Activated CD4-positive, alpha-beta memory T cell treated with anti-CD3 and anti-CD28 coated beads, Interleukin-2, amount 10 ng/mL, durations not matched to agents 7 days and 5 days (primary cell): ENCODE measurements around the gene BCAT1. TPM values are rescaled to one million over a fixed set of nuclear protein-coding genes. Genes with fewer than 3 reads are reported as not detected.
"Not testable (repeated sequence)": the region's sequence is repeated elsewhere in the genome, so short reads cannot be mapped to it uniquely, and the experiment has no call there.

Source experiments
- CTCF ChIA-PET: fragments of 350-600 bp; sonication (Branson Sonifier 250); formaldehyde crosslinking; loops from one replicate; lab custom pipeline; 2021; ENCODE audit warnings: antibody characterized with exemption, inconsistent platforms; lab: Charles Lee
- POLR2A ChIA-PET: fragments of 350-600 bp; sonication (Branson Sonifier 250); formaldehyde crosslinking; loops from one replicate; lab custom pipeline; 2021; ENCODE audit warnings: antibody characterized with exemption; lab: Charles Lee
- DNase-seq: peaks from one replicate; pipeline ENCODE4 v3.0.0-alpha.2; 2020
- H3K27ac Mint-ChIP-seq: one replicate; pipeline ENCODE4 v1.8.0; 2021; ENCODE audit warnings: mild to moderate bottlenecking, mixed read lengths
- H3K27me3 Mint-ChIP-seq: one replicate; pipeline ENCODE4 v1.8.0; 2021; ENCODE audit warnings: mixed read lengths
- H3K36me3 Mint-ChIP-seq: one replicate; pipeline ENCODE4 v1.8.0; 2021; ENCODE audit warnings: low read depth, mixed read lengths
- H3K4me1 Mint-ChIP-seq: one replicate; pipeline ENCODE4 v1.8.0; 2021; ENCODE audit warnings: mixed read lengths
- H3K4me3 Mint-ChIP-seq: one replicate; pipeline ENCODE4 v1.8.0; 2021; ENCODE audit warnings: mild to moderate bottlenecking, mixed read lengths
- H3K9me3 Mint-ChIP-seq: one replicate; pipeline ENCODE4 v1.8.0; 2021; ENCODE audit warnings: mixed read lengths
- total RNA-seq, 2 experiments: library from RNA; stranded (reverse); gene quantifications; one replicate each; pipeline ENCODE4 v1.2.3, GENCODE V29; 2021

BCAT1 gene
- total RNA-seq, 2 experiments from 2014 or later: 22.8 to 24.8 TPM

GRCh38 chr12:24977711-24978110, 28.8 kb upstream of the BCAT1 start:
- no peaks in the 10 kb centered on the region for H3K36me3 Mint-ChIP-seq
- ChIA-PET CTCF (no interaction called here), POLR2A (no interaction called here)
- H3K9me3 Mint-ChIP-seq: no peaks in the 10 kb centered on the region
- no peaks in the 10 kb centered on the region for H3K4me1 Mint-ChIP-seq
- DNase-seq: no peak
- no peak overlapping the region for H3K4me3 Mint-ChIP-seq
- peaks cover 6% of the 10 kb centered on the region for H3K27me3 Mint-ChIP-seq
- no peak overlapping the region for H3K27ac Mint-ChIP-seq

- Mint-ChIP-seq H3K4me3 (no peak overlapping the region), H3K9me3 (no peaks in the 10 kb centered on the region), H3K4me1 (no peaks in the 10 kb centered on the region), H3K27ac (no peak overlapping the region), H3K36me3 (no peaks in the 10 kb centered on the region), H3K27me3 (peaks cover 6% of the 10 kb centered on the region)
- CTCF ChIA-PET: interaction anchor here (0.7 to 0.9 kb wide), 2 partner anchors 13 to 155 kb away, joined by 3 read pairs; no protein-coding TSS in a partner anchor
- POLR2A ChIA-PET: no interaction called here
- DNase-seq: no peak
These were observed 28.2 kb upstream of the BCAT1 start for GRCh38 chr12:24977060-24977459.

GRCh38 chr12:24975425-24975824, 26.5 kb upstream of the BCAT1 start:
- POLR2A ChIA-PET: no interaction called here
- no peak for DNase-seq
- Mint-ChIP-seq H3K36me3 (no peaks in the 10 kb centered on the region), H3K27me3 (peaks cover 6% of the 10 kb centered on the region), H3K4me3 (no peak overlapping the region), H3K9me3 (no peaks in the 10 kb centered on the region), H3K4me1 (no peaks in the 10 kb centered on the region), H3K27ac (no peak overlapping the region)
- CTCF ChIA-PET: no interaction called here

- no peaks in the 10 kb centered on the region for H3K9me3 Mint-ChIP-seq
- H3K4me3 Mint-ChIP-seq: no peak overlapping the region
These were observed 25.3 kb upstream of the BCAT1 start for GRCh38 chr12:24974216-24974615.

GRCh38 chr12:24972078-24972477, 23.2 kb upstream of the BCAT1 start:
- Mint-ChIP-seq H3K4me3 (no peak overlapping the region), H3K27me3 (peaks cover 5% of the 10 kb centered on the region), H3K27ac (no peak overlapping the region), H3K36me3 (no peaks in the 10 kb centered on the region), H3K4me1 (no peaks in the 10 kb centered on the region), H3K9me3 (no peaks in the 10 kb centered on the region)
- DNase-seq: no peak
- POLR2A ChIA-PET: no interaction called here
- CTCF ChIA-PET: no interaction called here

More at GRCh38 chr12:24974216-24974615, 25.3 kb upstream of the BCAT1 start:
- CTCF ChIA-PET: interaction anchor here (1.2 kb wide), 1 partner anchor 19 kb away, joined by 3 read pairs; no protein-coding TSS in a partner anchor
- no peak overlapping the region for H3K27ac Mint-ChIP-seq
- no peak for DNase-seq
- no peaks in the 10 kb centered on the region for H3K4me1 Mint-ChIP-seq
- no peaks in the 10 kb centered on the region for H3K36me3 Mint-ChIP-seq
- POLR2A ChIA-PET: no interaction called here
- peaks cover 6% of the 10 kb centered on the region for H3K27me3 Mint-ChIP-seq

GRCh38 chr12:24970177-24970576, 21.3 kb upstream of the BCAT1 start:
- DNase-seq: no peak
- POLR2A ChIA-PET: no interaction called here

GRCh38 chr12:24966951-24967564, 18.2 kb upstream of the BCAT1 start:
- no peak for DNase-seq
- Mint-ChIP-seq H3K27me3 (peaks cover 3% of the 10 kb centered on the region), H3K36me3 (no peaks in the 10 kb centered on the region), H3K27ac (no peak overlapping the region), H3K4me3 (no peak overlapping the region), H3K4me1 (no peaks in the 10 kb centered on the region), H3K9me3 (peaks cover 3% of the 10 kb centered on the region)
- ChIA-PET CTCF (no interaction called here), POLR2A (no interaction called here)

More at GRCh38 chr12:24970177-24970576, 21.3 kb upstream of the BCAT1 start:
- CTCF ChIA-PET: no interaction called here
- Mint-ChIP-seq H3K4me3 (no peak overlapping the region), H3K4me1 (no peaks in the 10 kb centered on the region), H3K27ac (no peak overlapping the region), H3K36me3 (no peaks in the 10 kb centered on the region), H3K27me3 (peaks cover 1% of the 10 kb centered on the region), H3K9me3 (no peaks in the 10 kb centered on the region)

- CTCF ChIA-PET: interaction anchor here (0.8 kb wide), 1 partner anchor 191 kb away, joined by 3 read pairs; no protein-coding TSS in a partner anchor
- POLR2A ChIA-PET: no interaction called here
These were observed 15.4 kb upstream of the BCAT1 start for GRCh38 chr12:24964342-24964741.

GRCh38 chr12:24960222-24960855, 11.4 kb upstream of the BCAT1 start:
- H3K4me1 Mint-ChIP-seq: peaks cover 10% of the 10 kb centered on the region
- H3K36me3 Mint-ChIP-seq: no peaks in the 10 kb centered on the region
- DNase-seq: peak; percentile 52
- H3K9me3 Mint-ChIP-seq: peaks cover 3% of the 10 kb centered on the region
- H3K4me3 Mint-ChIP-seq: no peak overlapping the region
- H3K27me3 Mint-ChIP-seq: peaks cover 3% of the 10 kb centered on the region
- CTCF ChIA-PET: interaction anchor here (0.7 to 1.1 kb wide), 4 partner anchors 31 to 195 kb away, joined by 3 to 4 read pairs (median 3); no protein-coding TSS in a partner anchor
- POLR2A ChIA-PET: no interaction called here
- H3K27ac Mint-ChIP-seq: no peak overlapping the region

More at GRCh38 chr12:24964342-24964741, 15.4 kb upstream of the BCAT1 start:
- Mint-ChIP-seq H3K36me3 (no peaks in the 10 kb centered on the region), H3K4me1 (peaks cover 10% of the 10 kb centered on the region), H3K4me3 (no peak overlapping the region), H3K27me3 (peaks cover 3% of the 10 kb centered on the region), H3K27ac (no peak overlapping the region), H3K9me3 (peaks cover 3% of the 10 kb centered on the region)
- no peak for DNase-seq

- CTCF ChIA-PET: interaction anchor here (1.1 kb wide), 1 partner anchor 175 kb away, joined by 3 read pairs; no protein-coding TSS in a partner anchor
- DNase-seq, H3K9me3 Mint-ChIP-seq, H3K4me1 Mint-ChIP-seq, H3K36me3 Mint-ChIP-seq, POLR2A ChIA-PET, H3K27ac Mint-ChIP-seq, H3K4me3 Mint-ChIP-seq: not testable (repeated sequence)
- H3K27me3 Mint-ChIP-seq: peaks cover 14% of the 10 kb centered on the region
These were observed 7.5 kb upstream of the BCAT1 start for GRCh38 chr12:24956351-24956750.

- Mint-ChIP-seq H3K4me1 (peaks cover 10% of the 10 kb centered on the region), H3K4me3 (no peak overlapping the region)
- POLR2A ChIA-PET: no interaction called here
These were observed 7.0 kb upstream of the BCAT1 start for GRCh38 chr12:24955853-24956252.

GRCh38 chr12:24955389-24955788, 6.5 kb upstream of the BCAT1 start:
- H3K4me1 Mint-ChIP-seq: peaks cover 8% of the 10 kb centered on the region
- no peak for DNase-seq
- no peak overlapping the region for H3K27ac Mint-ChIP-seq
- H3K27me3 Mint-ChIP-seq: peaks cover 21% of the 10 kb centered on the region
- POLR2A ChIA-PET: no interaction called here
- H3K36me3 Mint-ChIP-seq: no peaks in the 10 kb centered on the region
- CTCF ChIA-PET: no interaction called here
- no peak overlapping the region for H3K4me3 Mint-ChIP-seq
- no peaks in the 10 kb centered on the region for H3K9me3 Mint-ChIP-seq

More at GRCh38 chr12:24955853-24956252, 7.0 kb upstream of the BCAT1 start:
- Mint-ChIP-seq H3K36me3 (no peaks in the 10 kb centered on the region), H3K27me3 (peaks cover 16% of the 10 kb centered on the region), H3K9me3 (no peaks in the 10 kb centered on the region), H3K27ac (no peak overlapping the region)
- CTCF ChIA-PET: no interaction called here
- DNase-seq: no peak

GRCh38 chr12:24954261-24954660, 5.4 kb upstream of the BCAT1 start:
- DNase-seq: no peak
- Mint-ChIP-seq H3K4me3 (no peak overlapping the region), H3K4me1 (peaks cover 4% of the 10 kb centered on the region), H3K27ac (no peak overlapping the region), H3K27me3 (peaks cover 29% of the 10 kb centered on the region), H3K9me3 (no peaks in the 10 kb centered on the region), H3K36me3 (no peaks in the 10 kb centered on the region)
- CTCF ChIA-PET: interaction anchor here (0.7 kb wide), 1 partner anchor 52 kb away, joined by 3 read pairs; no protein-coding TSS in a partner anchor
- POLR2A ChIA-PET: no interaction called here
